H1 (cell line): Measurements from ENCODE around the gene CASZ1. TPM values are rescaled to one million over a fixed set of nuclear protein-coding genes. Genes with fewer than 3 reads are reported as not detected.

Experiments used
- CTCF ChIA-PET: fragments of 300-600 bp; sonication (Branson Sonifier 250); formaldehyde crosslinking; loops from one replicate; lab custom pipeline; 2021; ENCODE audit not compliant: partially characterized antibody; lab: Charles Lee
- POLR2A ChIA-PET: fragments of 300-600 bp; sonication (Branson Sonifier 250); formaldehyde crosslinking; loops from one replicate; lab custom pipeline; 2021; ENCODE audit warnings: inconsistent platforms; ENCODE audit not compliant: partially characterized antibody; lab: Charles Lee
- DNase-seq, 2 experiments: peaks; one replicate each; pipeline versions ENCODE4 v3.0.0 to v3.0.0-alpha.2; 2010 to 2022; ENCODE audit warnings: low spot score in 2 of 2, low read depth in 1 of 2, mixed read lengths in 1 of 2
- FAIRE-seq: peaks from 2 replicates; lab custom pipeline; 2011; peaks lifted over from hg19 to GRCh38; lab: Jason Lieb, UNC
- H2AFZ ChIP-seq: 2 replicates; pipeline ENCODE4 v1.8.1; 2012; ENCODE audit warnings: low read length, inconsistent platforms
- H2AK5ac ChIP-seq: 2 replicates; pipeline ENCODE4 v1.6.1; 2013; ENCODE audit warnings: low read depth, low read length
- H2BK120ac ChIP-seq: replicated peaks from 2 replicates; pipeline ENCODE3; 2013; ENCODE audit warnings: low read depth, low read length, inconsistent platforms
- H2BK12ac ChIP-seq: 2 replicates; pipeline ENCODE4 v1.6.1; 2013; ENCODE audit warnings: low read depth, low read length
- H2BK15ac ChIP-seq: 2 replicates; pipeline ENCODE4 v1.6.1; 2013; ENCODE audit warnings: low read length
- H2BK20ac ChIP-seq: 2 replicates; pipeline ENCODE4 v1.6.1; 2013; ENCODE audit warnings: low read length
- H2BK5ac ChIP-seq: 2 replicates; pipeline ENCODE4 v1.6.1; 2013; ENCODE audit warnings: low read depth, low read length
- H3K14ac ChIP-seq: 2 replicates; pipeline ENCODE4 v1.6.1; 2013; ENCODE audit warnings: inconsistent platforms; ENCODE audit not compliant: insufficient read length
- H3K18ac ChIP-seq: 2 replicates; pipeline ENCODE4 v1.6.1; 2013; ENCODE audit warnings: low read length; ENCODE audit errors: extremely low read depth
- H3K23ac ChIP-seq: 2 replicates; pipeline ENCODE4 v1.6.1; 2013; ENCODE audit warnings: inconsistent platforms; ENCODE audit not compliant: insufficient read length
- H3K23me2 ChIP-seq: 2 replicates; pipeline ENCODE4 v1.6.1; 2013; ENCODE audit warnings: low read depth, low read length
- H3K27ac ChIP-seq: 2 replicates; pipeline ENCODE4 v1.6.1; 2011; ENCODE audit warnings: low read depth, low read length, inconsistent platforms
- H3K27me3 ChIP-seq, 4 experiments: replicated peaks in 1 of 4; 1 replicate in 1 of 4; 2 replicates in 3 of 4; pipeline versions ENCODE4 v1.6.1 to v1.8.1; 2011 to 2013; ENCODE audit warnings: low read length in 3 of 4, mild to moderate bottlenecking in 3 of 4, inconsistent platforms in 2 of 4, mixed read lengths in 2 of 4, moderate library complexity in 1 of 4; ENCODE audit not compliant: control insufficient read depth in 3 of 4, insufficient read depth in 3 of 4; ENCODE audit errors: extremely low read depth in 1 of 4
- H3K36me3 ChIP-seq, 4 experiments: 2 replicates each; pipeline versions ENCODE4 v1.6.1 to v1.8.1; 2011 to 2013; ENCODE audit warnings: mild to moderate bottlenecking in 4 of 4, low read length in 3 of 4, moderate library complexity in 2 of 4, control low read depth in 1 of 4, inconsistent platforms in 1 of 4; ENCODE audit not compliant: insufficient read depth in 4 of 4, control insufficient read depth in 2 of 4
- H3K4ac ChIP-seq: replicated peaks from 2 replicates; pipeline ENCODE3; 2013; ENCODE audit warnings: low read length, low read depth, mixed read lengths, inconsistent platforms; ENCODE audit not compliant: insufficient read length
- H3K4me1 ChIP-seq, 4 experiments: replicated peaks in 1 of 4; 1 replicate in 1 of 4; 2 replicates in 3 of 4; pipeline versions ENCODE4 v1.6.1 to v1.8.1; 2011 to 2013; ENCODE audit warnings: low read length in 3 of 4, inconsistent platforms in 2 of 4, mixed read lengths in 1 of 4; ENCODE audit not compliant: insufficient read depth in 4 of 4, control insufficient read depth in 3 of 4
- H3K4me2 ChIP-seq, 2 experiments: 2 replicates each; pipeline versions ENCODE4 v1.6.1 to v1.8.1; 2011 to 2013; ENCODE audit warnings: low read depth in 2 of 2, low read length in 2 of 2, control low read depth in 1 of 2, inconsistent platforms in 1 of 2, mild to moderate bottlenecking in 1 of 2; ENCODE audit not compliant: insufficient read depth in 1 of 2
- H3K4me3 ChIP-seq, 4 experiments: fragments of 200-600, 300-600 bp in 1 of 4; sonication (generic), shearing (Covaris generic), sonication (Bioruptor Twin) in 1 of 4; 2 replicates each; pipeline versions ENCODE4 v1.5.1 to v1.8.1; 2011 to 2016; ENCODE audit warnings: low read length in 4 of 4, low read depth in 3 of 4, control low read depth in 2 of 4, inconsistent platforms in 2 of 4, mild to moderate bottlenecking in 2 of 4, mixed read lengths in 1 of 4, moderate library complexity in 1 of 4; ENCODE audit not compliant: insufficient read depth in 2 of 4; ENCODE audit errors: extremely low read depth in 1 of 4
- H3K56ac ChIP-seq: replicated peaks from 2 replicates; pipeline ENCODE3; 2013; ENCODE audit warnings: low read depth, mild to moderate bottlenecking, mixed read lengths, low read length, inconsistent platforms; ENCODE audit not compliant: insufficient read length
- H3K79me1 ChIP-seq: 2 replicates; pipeline ENCODE4 v1.6.1; 2013; ENCODE audit warnings: low read depth, low read length, control low read depth
- H3K79me2 ChIP-seq, 2 experiments: 2 replicates each; pipeline versions ENCODE4 v1.6.1 to v1.8.1; 2012 to 2013; ENCODE audit warnings: low read length in 2 of 2, mild to moderate bottlenecking in 2 of 2, inconsistent platforms in 1 of 2; ENCODE audit not compliant: insufficient read depth in 2 of 2, control insufficient read depth in 1 of 2
- H3K9ac ChIP-seq, 4 experiments: replicated peaks in 1 of 4; 1 replicate in 1 of 4; 2 replicates in 3 of 4; pipeline versions ENCODE4 v1.6.1 to v1.8.1; 2011 to 2013; ENCODE audit warnings: low read depth in 3 of 4, low read length in 3 of 4, control low read depth in 2 of 4, mild to moderate bottlenecking in 2 of 4, moderate library complexity in 2 of 4, inconsistent platforms in 1 of 4; ENCODE audit errors: extremely low read depth in 1 of 4
- H3K9me3 ChIP-seq, 2 experiments: 2 replicates each; pipeline versions ENCODE4 v1.6.1 to v1.8.1; 2012 to 2013; ENCODE audit warnings: mild to moderate bottlenecking in 2 of 2, moderate library complexity in 2 of 2, control low read depth in 1 of 2, inconsistent platforms in 1 of 2, low read depth in 1 of 2, low read length in 1 of 2, mixed read lengths in 1 of 2; ENCODE audit not compliant: insufficient read depth in 2 of 2
- H4K20me1 ChIP-seq, 2 experiments: replicated peaks in 1 of 2; 2 replicates each; pipeline versions ENCODE3 to v1.8.1; 2011 to 2013; ENCODE audit warnings: inconsistent platforms in 2 of 2, low read length in 2 of 2, mild to moderate bottlenecking in 1 of 2; ENCODE audit not compliant: insufficient read depth in 2 of 2, control insufficient read depth in 1 of 2
- H4K5ac ChIP-seq: 2 replicates; pipeline ENCODE4 v1.6.1; 2013; ENCODE audit warnings: low read length, low read depth, mixed read lengths, inconsistent platforms; ENCODE audit not compliant: insufficient read length
- H4K8ac ChIP-seq: 2 replicates; pipeline ENCODE4 v1.8.0; 2013; ENCODE audit warnings: mild to moderate bottlenecking, moderate library complexity, low read length, inconsistent platforms; ENCODE audit not compliant: insufficient read depth; ENCODE audit errors: extremely low read depth
- H4K91ac ChIP-seq: replicated peaks from 2 replicates; pipeline ENCODE3; 2013; ENCODE audit warnings: low read length, mixed read lengths, inconsistent platforms; ENCODE audit not compliant: insufficient read length
- BACH1 ChIP-seq: IDR thresholded peaks from 2 replicates; pipeline ENCODE4 v1.6.1; 2012; ENCODE audit warnings: low read length, improper control_type of control experiment
- CHD2 ChIP-seq: IDR thresholded peaks from 2 replicates; pipeline ENCODE4 v1.6.1; 2012; ENCODE audit warnings: low read length, improper control_type of control experiment
- CREB1 ChIP-seq: IDR thresholded peaks from 2 replicates; pipeline ENCODE4 v1.6.1; 2012; ENCODE audit warnings: inconsistent platforms
- CTCF ChIP-seq, 3 experiments: IDR thresholded peaks; 1 replicate in 2 of 3; 2 replicates in 1 of 3; pipeline versions ENCODE4 v1.5.1 to v1.6.1; 2011; ENCODE audit warnings: low read length in 3 of 3, mild to moderate bottlenecking in 3 of 3, inconsistent platforms in 2 of 3, low read depth in 1 of 3, moderate library complexity in 1 of 3; ENCODE audit not compliant: insufficient read depth in 1 of 3; ENCODE audit errors: control extremely low read depth in 1 of 3
- EGR1 ChIP-seq: IDR thresholded peaks from 2 replicates; pipeline ENCODE4 v1.6.1; 2011; ENCODE audit warnings: low read depth, low read length, borderline replicate concordance
- EP300 ChIP-seq, 2 experiments: IDR thresholded peaks; 1 replicate in 1 of 2; 2 replicates in 1 of 2; pipeline ENCODE4 v1.6.1; 2011 to 2012; ENCODE audit warnings: low read depth in 2 of 2, low read length in 2 of 2, mild to moderate bottlenecking in 2 of 2, borderline replicate concordance in 1 of 2, inconsistent platforms in 1 of 2, moderate library complexity in 1 of 2
- GABPA ChIP-seq: IDR thresholded peaks from 2 replicates; pipeline ENCODE4 v1.6.1; 2011; ENCODE audit warnings: mild to moderate bottlenecking, low read length, moderate library complexity, borderline replicate concordance; ENCODE audit not compliant: insufficient read depth
- KDM4A ChIP-seq: IDR thresholded peaks from one replicate; pipeline ENCODE4 v1.7.1; 2012; ENCODE audit warnings: low read depth, mild to moderate bottlenecking, moderate library complexity, low read length, inconsistent platforms; ENCODE audit not compliant: severe bottlenecking
- MAFK ChIP-seq: IDR thresholded peaks from 2 replicates; pipeline ENCODE4 v1.6.1; 2012; ENCODE audit warnings: low read depth, mild to moderate bottlenecking, improper control_type of control experiment, low read length
- SUZ12 ChIP-seq: fragments of 200-600 bp; sonication (generic); IDR thresholded peaks from 2 replicates; pipeline ENCODE4 v1.6.1; 2012; ENCODE audit warnings: mild to moderate bottlenecking, inconsistent platforms, low read length, moderate library complexity, mixed read lengths
- WGBS, 2 experiments: shearing (Covaris generic) in 1 of 2; methylation state at CpG; one replicate each; pipeline versions ENCODE4 v1.1.6 to v1.1.7; 2013 to 2015; ENCODE audit warnings: low lambda C conversion rate in 2 of 2, mixed read lengths in 2 of 2, inconsistent platforms in 1 of 2, low coverage in 1 of 2, missing lambda C conversion rate in 1 of 2; ENCODE audit not compliant: insufficient replicate concordance in 2 of 2, insufficient coverage in 1 of 2, insufficient read length in 1 of 2; ENCODE audit errors: extremely low coverage in 1 of 2, missing lambda C conversion rate in 1 of 2; 5-methylcytosine and 5-hydroxymethylcytosine counted together
- polyA plus RNA-seq, 7 experiments: library from polyadenylated mRNA; depleted of rRNA in 3 of 7; stranded (reverse) in 5 of 7; unstranded in 2 of 7; fragments of >200 nt in 5 of 7; fragments of 200-250 nt in 2 of 7; gene quantifications; 1 replicate in 5 of 7; 2 replicates in 1 of 7; 4 replicates in 1 of 7; pipeline versions ENCODE4 v1.2.1 to v1.2.3, GENCODE V29; 2011 to 2013; ENCODE audit warnings: missing spikeins in 2 of 7, mixed read lengths in 2 of 7
- total RNA-seq: library from RNA; stranded (reverse); fragmentation: NEBNext Ultra II Directional; extraction: Animal tissue kit (Norgen Biotek cat#: 25700); gene quantifications from 2 replicates; pipeline ENCODE4 v1.2.1, GENCODE V29; 2021

CASZ1 gene
- total and polyA plus RNA-seq, 2 of the 8 experiments (the other 6 are each of a cell fraction or from before 2014, with no cell fraction given): 4.4 to 7.7 TPM

GRCh38 chr1:10643607-10644306 lies 152.7 kb downstream of the CASZ1 start:
- H2AFZ ChIP-seq: no peak overlapping the region
- no peaks in the 10 kb centered on the region for H3K9me3 ChIP-seq
- peaks cover 7 to 24% (median 16%) of the 10 kb centered on the region in 4 experiments for H3K27me3 ChIP-seq
- peaks cover 0 to 23% (median 10%) of the 10 kb centered on the region in 4 experiments; a peak in 6 of 7 replicates for H3K4me1 ChIP-seq
- no peak overlapping the region for H2BK20ac ChIP-seq
- no peak overlapping the region for H3K14ac ChIP-seq
- no peak overlapping the region for H2BK5ac ChIP-seq
- no peak overlapping the region for H3K18ac ChIP-seq
- H3K9ac ChIP-seq: no peak overlapping the region
- H3K79me2 ChIP-seq: no peaks in the 10 kb centered on the region
- H2AK5ac ChIP-seq: no peak overlapping the region
- no peak overlapping the region for H3K23ac ChIP-seq
- H4K5ac ChIP-seq: no peak overlapping the region
- no peak overlapping the region for H2BK15ac ChIP-seq
- H3K27ac ChIP-seq: no peak overlapping the region
- H2BK12ac ChIP-seq: no peak overlapping the region
- peaks cover 4% of the 10 kb centered on the region; the same call in 1 of the 2 replicates for H3K23me2 ChIP-seq
- no peak overlapping the region for H2BK120ac ChIP-seq
- H4K91ac ChIP-seq: no peak overlapping the region
- POLR2A ChIA-PET: no interaction called here
- H3K79me1 ChIP-seq: no peaks in the 10 kb centered on the region
- 91% methylated on average over 17 of the region's 17 CpGs; no CpG with 5 or more reads in 1 of the 2 experiments for WGBS, 2 experiments
- no peak overlapping the region for H3K4me3 ChIP-seq
- no peaks in the 10 kb centered on the region; a peak in 1 of 8 replicates for H3K36me3 ChIP-seq
- CTCF ChIA-PET: interaction anchor here (0.6 to 1.5 kb wide), 6 partner anchors 9 to 1733 kb away, joined by 3 to 4 read pairs (median 4); no protein-coding TSS in a partner anchor
- peaks cover 0 to 11% of the 10 kb centered on the region in 2 experiments for H4K20me1 ChIP-seq
- FAIRE-seq (no peak), DNase-seq (no peak)
- H4K8ac ChIP-seq: 0 out of 2 replicates have a peak overlapping the region, but pooled peaks have one; percentile 59
- no peak overlapping the region for H3K56ac ChIP-seq
- no peak overlapping the region for H3K4me2 ChIP-seq
- H3K4ac ChIP-seq: no peak overlapping the region
- TF ChIP-seq CTCF (IDR thresholded peaks at IDR 0.05; ENCODE audit: control extremely low read depth in 1 of 3, insufficient read depth in 1 of 3, low read depth in 1 of 3, low read length in 3 of 3): no peak
- TF ChIP-seq MAFK: no peak
- no peak for TF ChIP-seq CREB1
- no peak for TF ChIP-seq BACH1
- TF ChIP-seq EP300 (IDR thresholded peaks at IDR 0.05; ENCODE audit: borderline replicate concordance in 1 of 2, low read depth in 2 of 2, low read length in 2 of 2): no peak
- no peak for TF ChIP-seq CHD2
- no peak for TF ChIP-seq KDM4A
- no peak for TF ChIP-seq EGR1
- TF ChIP-seq SUZ12: no peak
- TF ChIP-seq GABPA: no peak
